Erythroblast (primary cell): ENCODE data around the gene LINGO3.

Experiments
- GATA1 ChIP-seq: IDR thresholded peaks from 2 replicates; pipeline ENCODE4 v1.6.1; 2011; ENCODE audit warnings: low read depth, mild to moderate bottlenecking, control low read depth, low read length, moderate library complexity
- POLR2A ChIP-seq: IDR thresholded peaks from 2 replicates; pipeline ENCODE4 v1.6.1; 2011; ENCODE audit warnings: mild to moderate bottlenecking, low read length

DNA sequence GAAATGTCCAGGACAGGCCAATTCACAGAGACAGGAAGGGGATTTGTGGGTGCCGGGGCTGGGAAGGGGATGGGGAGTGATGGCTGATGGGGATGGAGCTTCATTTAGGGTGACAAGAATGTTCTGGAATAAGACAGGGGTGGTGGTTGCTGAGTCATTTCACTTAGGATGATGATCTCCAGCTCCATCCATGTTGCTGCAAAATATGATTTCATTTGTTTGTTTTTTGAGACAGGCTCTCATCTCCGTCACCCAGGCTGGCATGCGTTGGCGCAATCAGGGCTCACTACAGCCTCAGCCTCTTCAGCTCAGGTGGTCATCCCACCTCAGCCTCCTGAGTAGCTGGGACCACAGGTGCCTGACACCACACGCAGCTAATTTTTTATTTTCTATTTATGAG lies 48.6 kb downstream of the LINGO3 start:
- TF ChIP-seq POLR2A (no peak), GATA1 (no peak)
